HCEC 1CT (cell line): ENCODE data around the gene UBTF.

ENCODE experiments used
- DNase-seq: peaks from one replicate; pipeline ENCODE4 v3.0.0-alpha.2; 2017

Gene UBTF

DNA sequence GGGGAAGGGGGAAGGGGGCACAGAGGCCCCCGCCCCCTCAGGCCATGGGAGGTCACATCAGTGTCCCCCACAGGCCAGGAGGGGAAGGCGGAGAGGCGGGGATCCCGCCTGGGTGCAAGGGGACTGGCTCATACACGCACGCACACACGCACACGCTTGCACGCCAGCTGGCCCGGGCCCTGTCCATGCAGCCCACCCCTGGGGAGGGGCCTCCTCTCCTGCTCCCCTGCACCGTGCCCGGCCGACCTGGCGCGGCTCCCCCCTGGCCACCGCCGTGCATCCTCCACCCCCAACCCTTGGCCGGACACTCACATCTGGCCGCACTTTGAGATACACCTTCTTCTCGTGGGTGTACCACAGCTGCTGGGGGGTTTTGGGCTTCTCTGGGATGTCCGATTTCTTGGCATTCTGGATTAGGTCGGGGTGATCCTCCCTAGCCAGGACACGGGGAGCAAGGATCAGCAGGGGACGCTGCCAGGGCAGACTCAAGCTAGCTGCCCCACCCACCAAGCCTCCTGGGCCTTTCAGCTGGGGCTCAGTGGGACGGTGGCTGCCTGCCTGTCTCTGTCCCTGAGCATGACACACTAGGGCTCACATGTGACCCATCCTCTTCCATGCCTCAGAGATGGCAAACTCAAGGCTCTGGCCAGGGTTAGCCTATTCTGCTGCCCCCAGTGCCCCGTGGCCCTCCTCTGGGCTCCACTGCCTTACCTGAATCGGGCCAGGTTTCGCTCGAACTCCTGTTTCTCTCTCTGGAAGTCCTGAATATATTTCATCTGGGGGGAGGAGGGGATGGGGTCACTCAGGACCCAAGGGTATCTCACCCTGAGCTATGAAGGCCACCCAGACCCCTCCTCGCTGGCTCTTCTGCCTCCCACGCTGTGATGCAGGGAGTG is 6.7 kb downstream of the UBTF start:
- no peak for DNase-seq

GRCh38 chr17:44211281-44212265 is 7.9 kb downstream of the UBTF start:
- DNase-seq = no peak

GRCh38 chr17:44210342-44211192 is 8.9 kb downstream of the UBTF start:
- peak; percentile 85 for DNase-seq

DNA sequence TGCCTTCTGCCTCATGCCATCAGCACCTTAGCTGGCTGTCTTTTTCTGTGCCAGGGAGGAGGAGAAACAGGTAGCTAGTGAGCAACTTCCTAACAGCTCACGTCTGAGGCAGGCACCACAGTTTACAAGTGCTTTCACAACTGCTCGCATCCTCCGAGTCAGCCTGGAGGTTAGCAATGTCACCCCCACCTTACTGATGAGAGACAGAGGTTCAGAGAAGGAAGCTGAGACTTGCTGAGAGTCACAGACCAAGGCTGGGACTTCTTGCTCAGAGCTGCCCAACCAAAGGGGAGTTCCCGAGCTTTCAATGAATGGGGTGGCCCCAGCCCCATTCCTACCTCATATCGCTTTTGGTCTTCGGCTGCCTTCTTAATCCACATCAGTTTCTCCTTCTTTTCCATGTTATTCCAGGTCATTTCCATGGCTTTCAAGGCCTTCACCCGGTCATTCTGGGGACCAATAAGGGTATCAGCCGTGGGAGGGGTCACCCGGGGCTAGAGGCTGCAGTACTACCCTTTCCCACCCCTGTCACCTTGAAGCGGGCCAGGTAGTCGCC is 9.6 kb downstream of the UBTF start:
- DNase-seq = no peak

- no peak for DNase-seq
Observed at GRCh38 chr17:44207743-44208142, 11.7 kb downstream of the UBTF start.

DNA sequence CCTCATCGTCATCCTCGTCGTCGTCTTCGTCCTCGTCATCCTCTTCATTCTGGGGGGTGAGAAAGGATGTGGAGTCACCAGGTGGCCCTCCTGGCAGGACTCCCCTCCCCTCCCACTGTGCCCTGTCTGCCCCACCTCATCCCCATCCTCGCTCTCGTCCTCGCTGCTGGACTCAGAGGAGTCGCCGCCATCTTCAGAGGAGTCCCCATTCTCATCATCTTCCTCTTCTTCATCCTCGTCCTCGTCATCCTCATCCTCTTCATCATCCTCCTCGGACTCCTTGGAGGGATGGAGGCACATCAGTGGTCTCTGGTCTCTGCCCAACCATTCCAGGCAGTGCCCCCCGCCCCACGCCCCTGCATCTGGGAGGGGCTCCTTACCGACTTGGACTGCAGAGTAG is 12.2 kb downstream of the UBTF start:
- DNase-seq = no peak

DNA sequence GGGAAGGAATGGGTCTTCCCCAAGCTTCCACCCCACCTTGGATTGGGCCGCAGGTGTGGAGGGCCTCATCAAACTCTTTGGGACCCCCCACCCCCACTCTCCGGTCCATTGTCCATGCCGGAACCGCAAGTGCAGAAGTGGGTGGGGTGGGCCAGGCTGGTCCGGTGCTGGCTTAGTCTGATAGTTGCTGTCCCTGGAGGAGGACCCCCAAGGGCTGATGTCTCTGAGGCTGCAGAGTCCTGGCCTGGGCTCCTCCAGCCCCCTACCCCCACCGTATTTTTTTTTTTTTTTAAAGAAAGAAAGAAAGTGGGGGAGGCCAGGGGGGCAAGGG is 12.7 kb downstream of the UBTF start:
- DNase-seq = no peak

DNA sequence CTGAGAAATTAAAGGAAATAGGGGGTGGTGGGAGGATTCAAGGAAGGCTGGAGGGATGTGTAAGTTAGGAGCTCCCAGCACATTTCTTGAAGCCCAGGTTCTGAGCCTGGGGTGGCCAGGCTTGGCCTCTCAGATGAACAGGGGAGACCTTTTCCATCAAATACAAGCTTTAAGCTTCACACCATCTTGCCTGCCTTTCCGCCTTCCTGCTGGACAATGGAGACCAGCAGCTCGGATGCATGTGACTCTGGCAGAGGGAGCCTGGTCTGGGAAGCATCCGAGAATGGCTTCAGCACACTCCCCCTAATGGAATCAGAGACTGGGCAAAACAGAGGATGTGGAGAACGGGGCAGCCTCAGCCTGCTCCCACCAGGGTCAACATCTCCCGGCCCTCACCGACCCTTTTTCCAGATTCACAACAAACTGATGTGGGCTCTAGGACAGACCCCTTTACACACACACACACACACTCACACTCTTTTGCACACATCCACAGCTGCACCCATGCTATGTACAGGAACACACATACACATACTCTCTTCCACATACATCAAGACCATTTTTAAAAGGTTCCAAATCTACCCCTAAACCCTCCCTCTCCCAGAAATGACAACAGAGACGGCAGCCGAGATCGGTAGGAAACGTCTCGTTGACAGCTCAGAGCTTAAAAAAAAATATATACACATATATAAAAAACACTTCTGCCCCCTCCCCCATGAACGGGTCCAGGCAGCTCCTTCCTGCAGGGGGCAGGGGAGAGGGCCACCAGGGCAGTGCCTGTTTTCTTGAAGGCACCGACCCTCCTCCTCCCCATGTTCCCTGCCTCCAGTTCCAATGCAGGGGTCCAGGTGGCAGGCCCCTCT is 13.3 kb downstream of the UBTF start:
- no peak for DNase-seq

DNA sequence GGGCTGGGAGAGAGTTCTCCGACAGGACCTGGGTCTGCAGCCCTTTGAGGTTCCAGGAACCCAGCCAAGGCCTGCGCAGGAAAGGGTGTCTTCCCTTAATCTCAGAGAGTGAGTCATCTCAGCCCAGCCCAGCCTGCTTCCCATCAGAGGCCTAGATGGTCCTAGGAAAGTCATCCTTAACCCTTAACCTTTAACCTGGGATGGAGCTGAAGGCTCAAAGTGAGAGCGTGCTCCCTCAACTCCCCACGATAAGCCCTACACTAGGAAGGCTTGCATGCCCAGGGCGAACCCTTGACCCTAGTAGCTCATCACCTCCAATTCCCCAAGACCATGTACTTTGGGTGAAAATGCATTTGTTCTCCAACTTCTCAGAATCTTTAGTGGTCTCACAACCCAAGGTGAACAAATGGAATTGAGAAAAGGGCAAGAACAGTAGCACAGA is 15.0 kb downstream of the UBTF start:
- DNase-seq = peak; percentile 72

DNA sequence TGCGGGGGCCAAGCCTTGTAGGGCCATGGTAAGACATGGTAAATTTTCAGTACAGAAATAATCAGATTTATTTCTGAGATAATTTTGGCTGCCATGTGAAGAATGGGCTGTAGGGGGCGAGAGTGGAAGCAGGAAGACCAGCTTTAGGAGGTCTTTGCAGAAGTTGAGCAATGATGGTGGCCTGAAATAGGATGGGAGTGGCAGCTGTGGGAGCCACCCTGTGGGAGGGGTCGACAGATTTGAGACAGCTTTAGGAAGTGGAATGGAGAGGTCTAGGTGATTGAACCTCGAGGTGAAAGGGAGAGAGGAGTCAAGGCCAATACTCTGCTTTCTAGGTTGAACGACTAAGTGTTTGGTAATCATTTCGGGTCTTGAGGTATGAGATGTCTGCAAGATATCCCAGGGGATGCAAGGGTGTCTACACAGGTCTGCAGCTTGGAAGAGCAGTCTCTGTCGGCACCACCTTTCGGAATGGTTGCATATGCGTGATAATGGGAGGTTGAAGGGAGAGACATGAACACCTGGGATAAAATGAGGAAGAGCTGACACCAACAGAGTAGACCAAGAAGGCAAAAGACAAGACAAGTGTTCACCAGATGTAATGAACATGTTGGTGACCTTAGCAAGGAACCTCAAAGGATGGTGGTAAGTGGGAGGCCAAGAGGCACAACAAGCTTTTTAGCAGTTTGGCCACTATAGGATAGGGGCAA is 15.6 kb downstream of the UBTF start:
- peak; percentile 48 for DNase-seq

DNA sequence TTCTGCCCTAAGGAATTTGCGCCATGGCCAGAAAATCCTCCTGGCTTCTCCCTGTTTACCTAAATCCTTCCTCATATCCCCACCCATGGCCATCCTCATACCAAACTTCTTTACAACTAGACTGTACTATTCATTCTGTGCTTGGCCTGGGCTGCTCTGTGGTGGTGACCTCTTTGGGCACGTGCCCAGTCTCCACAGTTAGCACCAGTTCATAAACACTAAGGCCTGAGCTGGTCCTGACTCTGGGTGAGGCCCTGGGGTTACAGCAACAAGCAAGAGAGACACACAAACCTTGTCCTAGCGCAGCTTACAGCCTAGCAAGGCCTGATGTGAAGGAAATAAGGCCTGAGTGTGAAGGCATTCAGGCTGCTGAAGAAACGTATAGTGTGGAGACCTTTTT is 16.7 kb downstream of the UBTF start:
- DNase-seq = no peak

- DNase-seq = no peak
Observed at GRCh38 chr17:44200478-44201155, 18.9 kb downstream of the UBTF start.

DNA sequence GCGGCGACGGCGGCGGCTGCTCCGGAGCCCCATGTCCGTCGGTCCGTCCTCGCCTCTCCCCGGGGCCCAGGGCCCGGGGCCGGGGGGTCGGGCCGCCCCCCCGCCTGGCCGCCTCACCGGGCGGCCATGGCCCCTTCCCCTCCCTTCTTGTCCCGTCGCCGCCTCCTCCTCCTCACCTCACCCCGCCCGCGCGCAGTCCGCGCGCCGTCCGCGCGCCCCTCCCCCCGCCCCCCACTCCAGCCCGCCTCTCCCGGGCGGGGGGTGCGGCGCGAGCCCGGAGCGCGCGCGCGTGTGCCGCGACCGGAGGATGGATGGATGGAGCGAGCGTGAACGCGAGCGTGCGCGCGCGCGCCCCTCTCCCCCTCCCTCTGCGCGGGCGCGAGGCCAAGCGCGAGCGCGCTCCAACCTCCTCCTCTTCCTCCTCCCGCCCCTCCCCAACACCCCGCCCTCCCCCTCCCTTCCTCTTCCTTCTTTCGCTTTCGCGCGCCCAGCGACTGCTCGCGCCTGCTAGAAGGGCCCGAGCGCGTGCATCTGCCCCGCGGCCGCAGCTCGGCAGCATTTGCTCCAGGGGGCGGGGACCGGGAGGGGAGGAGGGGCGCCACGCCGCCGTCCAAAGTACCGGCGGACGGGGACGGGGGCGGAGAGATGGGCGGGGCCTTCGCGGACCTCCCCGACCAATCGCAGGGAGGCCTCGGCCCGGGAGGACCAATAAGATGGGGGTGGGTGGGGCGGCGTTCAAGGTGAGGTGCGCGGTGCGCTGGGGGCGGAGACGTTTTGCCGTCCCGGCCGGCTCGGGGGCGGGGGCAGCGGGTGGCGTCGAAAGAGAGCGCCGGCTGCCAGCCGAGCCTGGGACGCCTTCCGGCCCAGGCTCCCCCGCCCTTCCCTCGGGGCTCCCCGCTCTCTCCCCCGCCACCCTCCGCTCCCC is 19.7 kb downstream of the UBTF start, which contains the start of gene ATXN7L3:
ATXN7L3 (minus strand) TSS at position 332 of the 925 bp plus-strand sequence. CDS start 1,814 bp downstream, outside the sequence.
- peak; percentile 98 for DNase-seq

DNA sequence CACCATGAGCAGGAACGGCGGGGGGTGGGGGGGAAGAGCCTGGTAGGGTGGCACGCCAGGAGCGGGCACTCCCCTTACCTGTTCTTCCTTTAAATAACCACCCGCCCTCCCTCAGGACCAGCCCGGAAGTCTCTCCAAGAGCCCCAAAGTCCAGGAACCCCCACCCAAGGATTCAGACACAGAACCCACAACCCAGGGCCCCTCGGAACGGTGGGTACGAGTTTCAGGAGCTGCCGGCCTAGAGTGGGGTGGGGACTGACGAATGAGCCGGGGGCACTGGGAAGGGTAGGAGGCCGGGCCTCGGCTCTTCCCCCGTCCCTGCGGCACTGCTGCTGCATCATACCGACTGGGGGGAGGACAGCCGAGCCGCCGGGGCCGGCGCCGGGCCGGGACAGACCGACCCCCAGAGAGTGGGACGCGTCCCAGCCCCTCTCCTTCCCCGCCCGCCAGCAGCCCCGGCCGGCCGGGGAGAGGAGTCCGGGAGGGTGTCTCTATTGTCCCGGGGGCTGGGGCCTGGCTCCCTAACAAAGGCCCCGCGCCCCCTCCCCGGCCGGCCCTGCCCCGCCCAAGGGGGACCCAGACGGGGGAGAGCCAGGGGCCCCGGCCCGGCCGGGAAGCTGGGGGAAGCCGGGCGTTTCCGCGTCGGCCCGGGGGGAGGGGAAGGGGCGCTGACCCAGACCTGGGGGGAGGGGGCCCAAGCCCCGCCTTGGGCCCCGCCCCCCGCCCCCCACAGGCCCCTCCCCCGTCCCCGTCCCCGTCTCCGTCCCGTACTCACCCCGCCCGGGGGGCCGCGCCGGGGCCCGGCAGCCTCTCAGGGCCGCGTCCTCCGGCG is 20.5 kb downstream of the UBTF start:
- peak; percentile 46 for DNase-seq

- DNase-seq = peak; percentile 72
Observed at GRCh38 chr17:44197980-44198720, 21.3 kb downstream of the UBTF start.

- DNase-seq = no peak
Observed at GRCh38 chr17:44197107-44197506, 22.4 kb downstream of the UBTF start.
